ENCODE measurements around the gene COL1A1.
A peak's percentile ranks its signal among the peaks of the same experiment; 100 is the strongest.

The COL1A1 gene

GRCh38 chr17:50172130-50172529 lies 29.3 kb downstream of the COL1A1 start:
- TF ChIP-seq CTCF (IDR thresholded peaks at IDR 0.05; ENCODE audit: borderline replicate concordance, control extremely low read depth, extremely low read depth, insufficient read depth, missing control alignments), result no peak
- no peak for DNase-seq (ENCODE audit: low spot score)
- in situ Hi-C loops (cut with MboI; ENCODE audit: low sequenced_read_pairs, unreplicated experiment), result no loop called here

- no peak for DNase-seq (ENCODE audit: low spot score)
- TF ChIP-seq CTCF (IDR thresholded peaks at IDR 0.05; ENCODE audit: borderline replicate concordance, control extremely low read depth, extremely low read depth, insufficient read depth, missing control alignments), result no peak
- in situ Hi-C loops (cut with MboI; ENCODE audit: low sequenced_read_pairs, unreplicated experiment), result no loop called here
These were observed 29.9 kb downstream of the COL1A1 start for GRCh38 chr17:50171371-50172071.

- in situ Hi-C loops (cut with MboI; ENCODE audit: low sequenced_read_pairs, unreplicated experiment), result no loop called here
- no peak for TF ChIP-seq CTCF (IDR thresholded peaks at IDR 0.05; ENCODE audit: borderline replicate concordance, control extremely low read depth, extremely low read depth, insufficient read depth, missing control alignments)
- DNase-seq (ENCODE audit: low spot score), result peak; percentile 68
These were observed 30.6 kb downstream of the COL1A1 start for GRCh38 chr17:50170662-50171370.

- in situ Hi-C loops (cut with MboI; ENCODE audit: low sequenced_read_pairs, unreplicated experiment), result no loop called here
- no peak for DNase-seq (ENCODE audit: low spot score)
- TF ChIP-seq CTCF (IDR thresholded peaks at IDR 0.05; ENCODE audit: borderline replicate concordance, control extremely low read depth, extremely low read depth, insufficient read depth, missing control alignments), result no peak
These were observed 31.5 kb downstream of the COL1A1 start for GRCh38 chr17:50169881-50170459.

GRCh38 chr17:50169121-50169764 lies 32.2 kb downstream of the COL1A1 start:
- peak; percentile 68 for TF ChIP-seq CTCF (IDR thresholded peaks at IDR 0.05; ENCODE audit: borderline replicate concordance, control extremely low read depth, extremely low read depth, insufficient read depth, missing control alignments)
- in situ Hi-C loops (cut with MboI; ENCODE audit: low sequenced_read_pairs, unreplicated experiment), result no loop called here
- DNase-seq (ENCODE audit: low spot score), result peak; percentile 86

GRCh38 chr17:50168319-50168718 lies 33.1 kb downstream of the COL1A1 start:
- no peak for TF ChIP-seq CTCF (IDR thresholded peaks at IDR 0.05; ENCODE audit: borderline replicate concordance, control extremely low read depth, extremely low read depth, insufficient read depth, missing control alignments)
- no peak for DNase-seq (ENCODE audit: low spot score)
- in situ Hi-C loops (cut with MboI; ENCODE audit: low sequenced_read_pairs, unreplicated experiment), result no loop called here

Measured in GM13976 (cell line).